Measurements from ENCODE around the gene OSBPL10.

OSBPL10 gene

DNA sequence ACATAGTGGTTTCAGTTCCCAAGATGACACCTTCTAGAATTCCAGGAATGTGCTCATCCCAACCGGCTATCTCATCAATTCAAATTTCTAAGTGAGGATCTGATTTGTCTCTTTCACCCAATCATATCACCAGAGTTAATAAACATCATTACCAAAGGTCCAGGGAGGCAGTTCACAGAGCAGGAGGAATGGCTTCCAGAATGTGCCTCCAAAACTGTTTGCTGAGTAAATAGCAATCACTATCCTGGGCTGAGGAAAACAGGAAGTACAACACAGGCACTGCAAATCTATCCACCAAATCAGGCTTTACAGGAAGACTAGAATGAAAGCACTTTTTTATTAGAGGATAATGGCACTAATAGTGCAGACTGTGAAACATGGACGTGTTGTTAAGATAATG lies 61.5 kb downstream of the OSBPL10 start:
- DNase-seq, result no peak

DNA sequence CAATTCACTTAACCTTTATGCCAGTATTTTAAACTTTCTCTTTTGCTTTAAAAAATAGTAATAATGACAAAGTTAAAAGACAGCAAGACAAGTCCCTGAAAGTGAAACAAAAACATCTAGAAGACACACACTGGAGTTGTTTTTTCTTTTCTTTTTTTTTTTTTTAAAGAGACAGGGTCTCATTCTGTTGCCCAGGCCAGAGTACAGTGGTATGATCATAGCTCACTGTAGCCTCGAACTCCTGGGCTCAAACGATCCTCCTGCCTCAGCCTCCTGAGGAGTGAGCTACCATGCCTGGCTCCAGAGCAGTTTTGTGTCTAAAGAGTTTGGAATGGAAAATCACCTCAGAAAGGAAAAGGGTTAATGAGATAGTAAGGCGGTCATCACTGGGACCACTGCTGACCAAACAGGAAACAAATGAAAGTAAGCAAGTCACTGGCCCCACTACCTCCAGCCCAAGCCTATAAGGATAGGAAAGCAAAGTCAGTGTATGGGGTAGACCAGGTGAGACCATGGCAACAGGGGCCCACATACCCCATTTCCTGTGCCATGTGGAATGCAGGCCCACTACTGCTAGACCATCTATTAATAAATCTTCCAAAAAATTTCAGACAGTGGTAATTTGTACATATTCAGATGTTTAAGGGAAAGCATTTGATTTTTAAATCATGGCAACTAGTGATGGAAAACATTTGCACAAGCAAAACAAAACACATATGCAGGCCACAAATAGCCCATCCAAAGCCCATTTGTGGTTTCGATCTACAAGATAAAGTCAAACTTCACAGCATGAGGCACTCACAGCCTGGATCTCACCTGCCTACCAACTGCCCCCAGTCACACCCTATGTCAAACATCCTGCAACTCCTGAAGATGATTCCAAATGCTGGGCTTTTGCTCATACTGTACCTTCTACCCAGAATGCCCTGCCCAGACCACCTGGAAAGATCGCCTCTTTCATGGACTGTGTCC lies 62.6 kb downstream of the OSBPL10 start:
- DNase-seq, result no peak

DNA sequence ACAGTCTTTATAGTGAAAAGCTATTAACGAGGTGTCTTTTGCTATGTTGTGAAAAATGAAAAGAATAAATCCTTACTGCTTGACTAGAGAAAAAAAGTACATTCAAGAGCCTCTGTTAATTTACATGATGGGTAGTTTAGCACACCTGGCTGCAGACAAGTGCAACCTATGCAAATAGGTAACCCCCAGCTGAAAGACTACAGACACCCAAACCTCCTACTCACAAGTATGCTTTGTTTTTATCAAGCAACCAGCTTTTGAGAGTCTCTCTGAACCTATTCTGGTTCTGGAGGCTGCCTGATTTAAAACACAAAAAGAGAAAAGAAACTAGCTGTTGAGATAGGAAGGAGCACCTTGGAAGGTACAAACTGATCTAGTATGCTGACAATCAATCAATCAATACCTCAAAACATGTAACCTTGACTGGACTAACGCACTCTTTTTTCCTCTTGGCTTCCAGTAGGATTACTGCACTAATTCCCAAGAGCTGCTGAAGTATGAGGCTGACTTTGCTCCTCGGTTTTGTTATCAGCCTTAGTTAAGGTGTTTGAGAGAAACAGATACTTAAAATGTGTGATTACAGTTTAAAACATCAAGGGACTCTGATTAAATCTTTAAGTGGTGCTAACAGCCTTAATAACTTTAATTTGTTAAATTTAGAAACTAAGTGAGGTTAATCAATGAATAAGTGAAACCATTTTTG lies 63.6 kb downstream of the OSBPL10 start:
- no peak for DNase-seq

DNA sequence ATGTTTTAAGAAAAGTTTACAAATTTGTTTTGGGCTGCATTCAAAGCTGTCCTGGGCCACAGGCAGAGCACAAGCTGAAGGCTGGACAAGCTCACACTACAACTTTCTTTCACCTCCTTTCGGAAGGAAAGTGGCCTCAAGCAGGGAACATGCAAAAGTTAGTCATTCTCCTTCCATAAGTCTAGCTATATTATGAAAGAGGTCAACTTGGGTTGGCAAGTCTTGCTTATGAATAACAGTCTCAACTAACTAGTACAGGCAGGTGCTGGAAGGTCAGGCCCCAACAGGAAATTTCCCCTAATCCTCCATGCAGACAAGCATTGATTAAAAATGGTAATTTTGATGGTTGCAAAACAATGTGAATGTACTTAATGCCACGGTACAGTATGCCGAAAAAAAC lies 69.4 kb downstream of the OSBPL10 start:
- DNase-seq, result no peak

DNA sequence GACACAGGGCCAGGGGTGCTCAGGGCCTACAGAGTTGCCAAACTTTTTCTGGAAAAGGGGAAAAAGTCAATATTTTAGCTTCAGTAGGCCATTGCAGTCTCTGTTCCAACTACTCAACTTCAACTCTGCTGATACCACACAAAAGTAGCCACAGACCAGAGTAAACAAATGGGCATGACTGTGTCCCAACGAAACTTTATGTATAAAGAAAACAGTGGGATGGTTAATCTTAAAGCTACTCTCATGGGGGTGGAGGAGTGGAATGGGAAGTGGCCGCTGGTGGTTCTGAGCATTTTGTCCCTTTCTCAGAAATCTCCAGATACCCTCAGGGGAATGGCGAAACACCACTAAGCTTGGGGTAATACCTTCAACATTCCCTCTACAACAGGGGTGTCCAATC lies 69.9 kb downstream of the OSBPL10 start:
- no peak for DNase-seq

DNA sequence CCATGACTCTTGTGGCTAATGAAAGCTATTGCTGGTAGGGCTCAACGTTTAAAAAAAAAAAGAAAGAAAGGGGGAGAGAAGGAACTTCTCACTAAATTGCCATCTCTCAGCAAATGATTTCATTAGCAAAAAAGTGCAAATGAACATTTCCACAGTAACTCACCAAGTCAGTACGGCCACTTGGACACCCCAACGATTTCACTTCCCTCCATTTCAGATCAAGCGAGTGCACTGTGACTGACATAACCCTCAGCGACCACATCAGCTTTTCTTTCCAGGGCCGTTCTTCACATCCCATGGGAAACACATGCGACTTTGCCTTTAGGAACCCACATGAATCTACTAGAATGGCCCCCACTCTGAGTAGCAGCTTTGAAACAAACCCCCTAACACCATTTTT lies 71.6 kb downstream of the OSBPL10 start:
- no peak for DNase-seq

DNA sequence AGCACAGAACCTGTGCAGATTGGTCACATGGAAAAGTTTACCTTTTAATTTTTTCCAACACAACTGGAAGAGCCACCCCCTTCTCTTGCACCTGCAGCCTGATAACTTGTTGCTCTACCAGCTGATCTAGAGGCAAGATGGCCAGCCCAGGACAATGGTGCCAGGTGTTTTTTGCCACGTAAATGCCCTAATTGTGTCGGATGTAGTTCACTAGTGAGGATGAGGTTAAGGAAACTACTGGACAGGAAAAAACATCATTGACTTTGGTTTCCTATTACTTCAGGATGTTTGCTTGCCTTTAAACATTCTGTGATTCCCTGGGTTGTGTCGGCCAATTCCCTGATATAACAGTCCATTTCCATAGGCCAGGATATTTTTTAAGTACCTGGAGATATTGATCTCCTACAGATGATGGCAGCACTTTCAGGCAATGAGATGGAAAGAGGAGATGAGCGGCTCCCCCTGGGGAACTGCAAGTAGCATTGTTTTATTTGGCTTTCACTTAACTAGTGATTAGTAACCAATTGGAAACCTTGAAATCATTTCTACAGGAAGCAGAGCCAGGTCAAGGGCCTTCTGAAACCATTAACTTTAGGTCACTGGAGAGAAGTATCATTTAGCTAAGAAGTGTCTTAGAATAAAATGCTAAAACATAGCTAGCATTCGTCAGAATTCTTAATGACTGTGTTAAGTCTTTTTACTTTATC lies 72.5 kb downstream of the OSBPL10 start:
- no peak for DNase-seq

DNA sequence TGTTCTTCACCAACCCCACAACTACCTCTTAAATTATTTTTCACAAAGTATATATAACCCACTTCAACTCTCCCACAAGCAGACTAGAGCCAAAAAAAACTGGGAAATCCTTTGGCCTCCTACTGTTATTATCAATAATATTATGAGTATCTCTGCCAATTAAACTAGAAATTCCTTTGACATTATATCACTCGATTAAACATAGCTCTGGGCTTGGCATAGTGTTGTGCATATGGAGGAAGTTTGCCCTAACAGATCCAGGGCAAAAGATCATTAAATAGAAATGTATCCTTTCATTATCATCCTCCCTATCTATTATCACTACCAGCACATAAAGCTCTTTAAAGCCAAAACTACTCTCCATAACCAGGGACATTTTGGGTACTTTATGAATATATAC lies 74.9 kb downstream of the OSBPL10 start:
- no peak for DNase-seq

DNA sequence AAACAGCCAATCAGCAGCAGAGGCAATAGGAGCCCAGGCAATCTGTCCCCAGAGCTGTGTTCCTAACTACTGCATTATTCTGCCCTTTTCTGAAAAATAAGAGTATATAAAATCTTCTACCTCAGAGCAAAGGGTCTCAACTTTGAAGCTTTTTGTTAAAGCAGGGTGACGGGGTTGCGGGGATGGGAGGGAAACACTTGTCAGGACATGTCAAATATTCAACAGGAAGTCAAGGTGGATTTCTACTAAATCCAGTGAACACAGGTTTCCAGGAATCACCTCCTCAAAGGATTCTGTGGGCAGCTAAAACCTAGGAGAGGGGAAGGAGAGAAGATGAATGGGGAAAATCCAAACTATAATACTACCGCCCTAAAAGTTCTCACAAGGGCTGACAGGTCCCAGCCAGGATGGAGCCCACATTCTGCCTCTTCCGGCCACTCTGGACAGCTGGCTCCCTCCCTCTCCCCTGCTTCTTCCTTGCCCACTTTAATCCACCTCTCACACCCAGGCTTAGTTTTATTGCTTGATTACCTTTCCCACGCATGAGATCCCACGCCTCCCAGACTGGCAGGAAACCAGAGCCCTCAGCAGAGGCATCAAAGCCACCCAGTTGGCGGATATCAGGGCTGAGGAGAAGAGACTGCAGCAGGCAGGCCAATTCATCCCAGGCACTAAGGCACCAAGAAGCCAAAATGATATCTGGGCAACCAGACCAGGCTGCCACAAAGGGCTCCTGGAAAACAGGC lies 77.2 kb downstream of the OSBPL10 start:
- DNase-seq, result no peak

DNA sequence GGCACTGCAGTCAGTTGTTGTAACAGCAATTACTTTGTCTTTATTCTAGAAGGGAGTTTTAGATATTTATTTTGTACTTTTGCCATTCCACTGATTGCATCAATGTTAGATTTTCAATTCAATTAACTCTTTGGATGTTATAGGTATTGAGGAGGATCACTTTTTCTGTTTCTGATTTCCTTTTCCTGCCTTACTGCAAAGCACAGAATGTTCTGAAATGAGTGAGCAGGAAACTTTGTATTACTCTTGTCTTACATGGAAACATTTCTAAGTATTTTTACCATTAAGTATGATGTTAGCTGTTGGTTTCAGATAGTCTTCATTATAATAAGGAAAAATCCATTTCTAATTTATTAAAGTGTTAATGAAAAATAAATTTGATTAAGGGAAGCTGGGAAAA lies 80.5 kb downstream of the OSBPL10 start:
- no peak for DNase-seq

DNA sequence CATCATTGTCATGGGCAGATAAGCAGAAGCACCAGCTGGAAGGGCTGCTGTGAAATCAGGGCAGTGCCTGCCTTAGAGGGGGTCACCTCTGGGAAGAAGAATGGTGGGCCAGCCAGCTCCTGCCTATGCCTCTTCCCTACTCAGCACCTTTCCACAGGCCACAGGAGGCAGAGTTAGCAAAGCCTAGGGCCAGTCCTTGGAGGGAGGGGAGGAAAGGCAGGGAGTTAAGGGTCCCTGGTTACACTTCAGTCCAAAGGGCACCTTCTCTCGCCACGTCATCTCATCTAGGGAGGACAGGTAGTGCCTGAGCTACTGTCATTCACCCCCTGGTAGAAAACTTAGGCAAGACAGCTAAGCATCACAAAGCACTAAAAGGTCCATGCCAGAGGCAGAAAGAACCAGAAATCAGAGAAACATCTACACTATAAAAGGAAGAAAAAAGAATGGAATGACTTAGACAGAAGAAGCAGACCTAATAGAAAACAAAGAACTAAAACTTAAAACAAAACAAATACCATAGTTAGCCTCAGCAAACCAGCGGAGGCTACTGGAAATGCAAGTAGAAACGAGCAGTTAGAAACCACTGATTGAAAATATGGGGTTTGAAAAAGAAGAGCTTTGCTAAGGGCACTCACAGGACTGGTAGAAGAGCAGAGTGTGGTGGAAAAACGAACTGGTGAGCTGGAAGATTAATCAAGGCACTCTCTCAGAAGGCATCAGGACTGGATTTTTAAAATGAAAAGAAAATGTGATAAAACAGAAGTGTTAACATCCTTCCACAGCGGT lies 84.2 kb downstream of the OSBPL10 start:
- DNase-seq, result no peak

DNA sequence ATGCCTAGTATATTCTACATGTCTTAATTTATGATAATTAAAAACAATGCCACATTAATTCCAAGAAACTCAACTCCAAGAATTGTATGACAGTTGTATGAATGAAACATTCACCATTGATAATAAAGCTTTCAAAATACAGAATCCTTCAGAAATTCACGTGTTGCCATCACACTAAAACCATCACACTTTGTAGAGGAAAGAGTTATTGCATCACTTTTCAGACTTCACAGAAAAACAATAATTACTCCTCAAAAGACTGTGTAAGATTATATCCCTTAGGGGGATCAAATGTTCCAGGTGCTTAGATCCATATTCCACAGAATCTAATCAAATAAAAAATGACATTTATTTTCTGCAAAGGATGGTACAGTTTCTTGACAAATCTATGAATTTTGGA lies 85.0 kb downstream of the OSBPL10 start:
- no peak for DNase-seq

DNA sequence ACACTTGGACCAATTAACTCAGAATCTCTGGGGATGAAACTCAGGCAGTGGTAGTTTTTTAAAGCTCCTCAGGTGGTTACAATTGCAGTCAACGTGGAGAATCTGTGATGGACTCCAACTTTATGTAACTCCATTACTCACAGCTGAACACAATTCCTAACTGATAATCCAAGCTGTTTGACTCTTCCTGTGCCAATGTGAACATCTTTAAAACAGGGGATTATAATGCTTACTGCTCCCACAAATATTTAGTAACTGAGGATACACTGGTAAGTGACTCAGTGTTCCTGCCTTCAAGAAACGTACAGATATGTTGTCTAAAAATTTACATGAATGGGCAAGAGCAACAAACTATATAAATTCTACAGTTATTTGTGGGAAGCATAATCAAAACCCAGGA lies 85.6 kb downstream of the OSBPL10 start:
- DNase-seq, result no peak

DNA sequence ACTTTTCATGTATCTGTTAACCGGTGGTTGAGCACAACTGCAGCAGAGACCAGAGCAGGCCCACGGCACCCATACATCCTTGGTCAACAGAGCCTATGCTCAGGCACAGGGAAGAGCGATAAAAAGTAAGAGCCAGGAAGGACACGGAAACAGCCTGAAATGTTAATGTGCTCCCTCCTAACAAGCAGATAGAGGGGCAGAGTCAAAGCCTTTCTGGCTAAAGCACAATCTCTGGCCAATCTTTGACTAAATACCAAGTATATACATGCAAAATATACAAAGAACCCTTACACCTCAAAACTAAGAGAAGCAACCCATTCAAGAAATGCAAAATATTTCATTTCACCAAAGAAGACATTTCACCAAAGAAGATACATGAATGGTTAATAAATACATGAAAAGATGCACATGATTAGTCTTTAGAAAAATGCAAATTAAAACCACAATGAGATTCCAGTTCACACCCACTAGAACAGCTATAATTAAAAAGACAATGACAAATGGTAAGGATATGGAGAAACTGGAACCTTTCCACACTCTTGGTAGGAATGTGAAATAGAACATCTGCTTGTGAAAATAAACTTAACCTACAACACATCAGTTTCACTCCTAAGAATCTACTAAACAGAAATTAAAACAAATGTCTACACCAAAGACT lies 88.0 kb downstream of the OSBPL10 start:
- no peak for DNase-seq

DNA sequence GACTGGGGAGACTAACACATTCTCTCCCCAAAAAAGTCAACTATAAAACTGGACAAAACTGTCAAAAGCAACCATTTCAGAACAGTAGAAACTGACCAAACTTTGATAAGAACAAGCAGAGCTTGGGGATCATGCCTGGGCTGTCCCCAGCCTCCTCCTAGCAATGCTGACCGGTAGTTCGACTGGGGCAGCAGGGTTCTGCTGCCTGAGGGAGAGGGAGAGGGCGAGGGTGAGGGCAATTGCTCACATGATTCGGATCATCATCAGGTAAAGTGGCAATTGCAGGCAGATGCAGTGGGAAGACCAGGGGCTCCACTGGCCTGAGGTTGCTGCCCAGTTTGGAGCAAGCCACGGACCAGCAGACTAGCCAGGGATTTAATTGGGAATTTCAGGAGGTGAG lies 88.6 kb downstream of the OSBPL10 start:
- DNase-seq, result no peak

DNA sequence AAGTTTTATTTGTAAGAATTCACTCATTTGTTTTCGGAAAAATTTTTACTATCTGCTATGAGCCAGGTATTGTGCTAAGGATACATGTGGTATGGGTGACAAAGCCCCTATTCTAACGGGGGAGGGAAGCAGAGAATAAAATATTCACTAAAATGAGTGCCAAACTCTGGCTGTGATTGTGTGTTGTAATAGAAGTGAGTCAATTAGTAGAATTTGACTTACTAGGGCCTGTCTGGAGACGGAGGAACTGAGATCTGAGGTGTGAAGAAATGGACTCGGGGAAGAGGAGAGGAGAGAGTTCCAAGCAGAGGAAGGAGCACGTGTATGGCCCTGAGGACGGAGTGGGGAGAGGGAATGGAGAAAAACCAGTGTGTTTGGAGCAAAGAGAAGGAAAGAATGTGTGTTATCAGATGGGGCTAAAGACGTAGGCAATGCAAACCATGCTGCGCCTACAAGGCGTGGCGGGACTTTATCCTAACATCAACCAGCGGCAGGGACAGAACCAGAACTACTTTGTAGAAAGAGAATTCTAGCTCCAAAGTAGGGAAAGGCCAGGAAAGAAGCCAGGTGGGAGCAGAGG lies 89.1 kb downstream of the OSBPL10 start:
- no peak for DNase-seq

DNA sequence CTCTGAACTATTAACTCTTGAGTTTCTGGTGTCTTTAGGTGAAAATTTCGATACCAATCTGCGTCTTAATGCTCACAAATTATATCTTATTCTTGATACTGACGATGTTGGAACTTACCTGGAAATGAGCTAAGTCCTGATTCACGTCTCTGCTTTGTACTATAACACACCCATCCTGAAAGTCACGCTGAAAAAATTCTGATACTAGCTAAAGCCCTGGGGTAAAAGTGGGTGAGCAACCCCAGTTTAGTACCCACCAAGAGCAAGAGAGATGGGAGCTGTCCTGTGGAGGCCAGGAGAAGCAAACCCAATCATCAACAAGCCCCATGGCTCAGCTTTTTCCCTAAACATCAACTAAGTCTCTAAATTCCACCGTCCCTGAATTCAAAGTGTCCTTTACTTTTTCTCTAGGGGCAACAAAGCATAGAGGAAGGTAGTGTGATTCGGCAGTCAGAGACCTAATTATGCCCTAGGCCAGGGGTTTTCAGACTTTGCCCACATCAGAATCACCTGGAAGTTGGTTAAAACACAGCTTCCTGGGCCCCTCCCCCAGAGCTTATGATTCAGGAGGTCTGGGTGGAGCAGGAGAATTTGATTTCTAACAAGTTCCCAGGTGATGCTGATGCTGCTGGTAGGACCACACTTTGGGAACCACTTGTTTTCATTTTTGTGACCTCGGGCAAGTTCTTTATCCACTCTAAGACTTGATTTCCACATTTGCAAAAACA lies 90.2 kb downstream of the OSBPL10 start:
- DNase-seq, result no peak

DNA sequence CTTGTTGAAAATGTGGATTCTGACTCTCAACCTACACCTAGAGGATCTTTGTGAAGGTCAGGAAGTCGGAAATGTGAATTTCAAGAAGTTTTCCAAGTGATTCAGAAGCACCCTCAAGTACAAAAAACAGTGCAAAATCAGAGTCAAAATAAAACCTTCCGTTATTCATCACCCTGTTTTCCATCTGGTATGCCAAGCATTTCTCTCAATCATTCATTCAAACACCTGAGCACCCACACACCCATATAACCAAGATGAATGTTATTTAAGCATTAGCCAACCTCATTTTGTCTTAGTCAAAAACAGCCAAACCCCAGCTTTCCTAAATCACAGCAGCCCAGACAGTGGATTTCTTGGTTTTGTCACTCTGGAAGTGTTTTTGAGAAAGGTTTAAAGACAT lies 91.1 kb downstream of the OSBPL10 start:
- no peak for DNase-seq

DNA sequence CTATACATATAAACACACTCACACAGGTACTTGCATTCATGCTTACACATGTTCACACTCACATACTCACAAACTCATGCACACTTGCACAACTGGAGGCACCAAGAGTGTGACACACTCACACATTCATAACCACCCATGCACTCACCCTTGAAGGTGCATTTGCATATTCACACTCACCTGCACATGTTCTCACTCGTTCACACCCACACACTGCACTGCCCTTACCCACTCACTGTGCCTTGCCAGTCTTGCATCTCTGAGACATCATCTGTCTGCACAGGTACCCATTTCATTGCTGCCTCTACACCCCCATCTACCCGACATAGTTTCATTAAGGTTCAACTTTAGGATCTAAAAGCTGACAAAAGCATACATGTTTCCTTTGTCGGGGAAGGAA lies 95.8 kb downstream of the OSBPL10 start:
- no peak for DNase-seq

DNA sequence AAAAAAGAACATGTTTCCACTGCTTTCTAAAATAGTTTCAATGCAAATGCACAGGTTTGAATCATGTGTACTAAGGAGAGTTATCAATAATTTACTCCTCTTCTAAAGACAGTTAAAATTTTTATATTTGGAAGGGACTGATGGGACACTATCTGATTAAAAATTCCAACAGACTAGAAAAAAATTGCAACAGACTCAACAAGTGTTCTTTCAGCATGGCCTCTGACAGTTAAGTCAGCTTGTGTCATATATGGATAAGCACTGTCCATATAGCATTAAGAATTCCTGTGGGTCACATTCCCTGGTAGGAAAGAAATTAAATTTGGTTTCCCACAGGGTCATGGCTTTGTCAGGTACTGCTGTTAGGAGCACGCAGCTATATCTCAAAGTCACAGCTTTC lies 96.8 kb downstream of the OSBPL10 start:
- DNase-seq, result no peak
